Fibroblast of skin of right biceps (primary cell): Measurements from ENCODE around the gene USP27X.

Experiments used
- DNase-seq: peaks from one replicate; pipeline ENCODE4 v3.0.0-alpha.2; 2013

Gene USP27X

DNA sequence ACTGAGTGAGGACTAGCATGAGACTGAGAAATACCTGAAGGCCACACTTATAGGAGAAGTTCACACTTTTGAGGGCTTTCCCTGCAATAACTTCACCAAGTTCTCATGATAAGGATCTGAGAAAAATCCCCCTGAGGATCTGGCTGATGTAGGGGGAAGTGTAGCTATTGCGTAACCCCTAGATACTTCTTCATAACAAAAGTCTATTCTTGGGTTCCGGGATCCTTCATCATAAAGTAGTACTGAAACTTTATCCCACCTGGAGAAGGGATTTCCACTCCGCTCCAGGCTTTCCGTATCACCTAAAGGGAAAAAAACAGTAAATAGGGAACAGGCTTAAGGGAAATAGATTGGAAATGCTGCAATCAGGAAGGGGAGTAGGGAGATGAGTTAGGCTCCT lies 13.3 kb downstream of the USP27X start:
- no peak for DNase-seq

DNA sequence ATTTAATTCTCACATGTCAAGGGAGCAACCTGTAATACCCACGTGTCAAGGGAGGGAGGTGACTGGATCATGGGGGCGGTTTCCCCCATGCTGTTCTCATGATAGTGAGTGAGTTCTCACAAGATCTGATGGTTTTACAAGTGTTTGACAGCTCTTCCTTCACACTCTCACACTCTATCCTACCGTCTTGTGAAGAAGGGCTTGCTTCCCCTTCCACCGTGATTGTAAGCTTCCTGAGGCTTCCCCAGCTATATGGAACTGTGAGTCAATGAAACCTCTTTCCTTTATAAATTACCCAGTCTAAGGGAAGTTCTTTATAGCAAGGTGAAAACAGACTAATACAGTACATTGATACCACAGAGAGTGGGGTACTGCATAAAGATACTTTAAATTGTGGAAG lies 17.7 kb downstream of the USP27X start:
- DNase-seq, result no peak

DNA sequence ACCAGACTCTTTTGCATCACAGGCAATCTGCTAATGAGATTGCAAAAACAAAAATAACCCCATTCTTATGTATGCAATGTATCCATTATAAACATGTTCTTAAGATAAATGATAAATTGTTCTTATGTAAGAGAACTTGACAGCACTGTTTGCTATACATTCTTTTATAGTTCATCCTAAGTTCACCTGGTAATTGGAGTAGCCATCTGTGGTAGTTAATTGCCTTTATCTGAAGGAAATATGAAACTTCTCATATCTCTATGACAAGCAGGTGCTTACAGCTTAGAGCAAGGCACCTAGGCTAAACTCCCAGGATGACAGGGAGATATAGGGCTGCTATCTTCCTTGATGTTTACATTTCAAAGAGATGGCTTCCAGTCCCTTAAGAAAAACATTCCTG lies 21.8 kb downstream of the USP27X start:
- DNase-seq, result no peak

DNA sequence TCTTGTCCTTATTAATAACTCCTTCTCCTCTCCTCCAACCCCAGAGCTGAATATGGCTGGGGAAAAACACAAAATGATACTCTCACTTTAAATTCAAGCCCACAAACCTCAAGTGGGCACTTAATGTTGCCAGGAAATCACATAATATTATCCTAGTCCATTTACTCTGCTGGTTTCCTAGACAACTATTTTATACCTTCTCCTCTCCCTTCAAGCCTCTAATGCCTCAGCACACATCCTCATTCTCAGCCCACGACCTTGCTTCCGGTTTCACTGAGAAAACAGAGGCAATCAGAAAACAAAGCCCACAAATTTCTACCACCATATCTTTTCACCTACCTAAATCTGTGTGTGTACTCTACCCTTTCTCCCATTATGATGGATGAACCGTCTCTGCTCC lies 31.1 kb downstream of the USP27X start:
- no peak for DNase-seq

DNA sequence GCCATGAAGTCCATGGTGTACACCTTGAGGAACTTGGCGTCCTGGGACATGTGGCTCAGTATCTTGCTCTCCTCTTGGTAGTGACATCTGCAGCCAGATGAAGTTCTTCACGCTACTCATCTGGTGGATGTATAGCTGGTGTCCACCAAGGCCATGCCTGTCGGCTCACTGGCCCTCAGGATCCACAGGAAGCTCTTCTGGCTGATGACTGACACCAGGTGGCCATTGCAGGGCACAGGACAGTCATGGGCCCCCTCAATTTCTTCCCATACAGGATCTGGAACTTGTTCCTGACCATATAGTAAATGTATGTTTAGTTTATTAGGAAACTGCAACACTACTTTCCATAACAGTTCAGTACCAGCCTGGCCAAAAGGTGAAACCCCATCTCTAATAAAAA lies 32.8 kb downstream of the USP27X start:
- no peak for DNase-seq

DNA sequence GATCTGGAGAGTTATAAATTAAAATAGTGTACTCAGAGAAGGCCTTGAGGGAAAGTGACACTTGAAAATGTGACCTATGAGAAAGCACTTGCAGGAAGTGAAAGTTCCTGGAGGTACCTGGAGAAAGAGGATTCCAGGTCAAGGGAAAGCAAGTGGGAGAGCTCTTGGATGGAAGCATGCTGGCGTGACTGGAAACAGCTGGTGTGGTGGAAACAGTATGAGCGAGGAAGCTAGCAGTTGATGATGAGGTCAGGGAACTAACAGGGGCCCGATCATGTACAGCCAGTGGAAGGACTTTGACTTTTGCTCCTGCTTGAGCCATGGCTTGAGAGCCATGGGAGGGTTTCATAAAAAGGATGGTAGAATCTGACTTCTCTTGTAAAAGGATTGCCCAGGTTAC lies 33.6 kb downstream of the USP27X start:
- no peak for DNase-seq

DNA sequence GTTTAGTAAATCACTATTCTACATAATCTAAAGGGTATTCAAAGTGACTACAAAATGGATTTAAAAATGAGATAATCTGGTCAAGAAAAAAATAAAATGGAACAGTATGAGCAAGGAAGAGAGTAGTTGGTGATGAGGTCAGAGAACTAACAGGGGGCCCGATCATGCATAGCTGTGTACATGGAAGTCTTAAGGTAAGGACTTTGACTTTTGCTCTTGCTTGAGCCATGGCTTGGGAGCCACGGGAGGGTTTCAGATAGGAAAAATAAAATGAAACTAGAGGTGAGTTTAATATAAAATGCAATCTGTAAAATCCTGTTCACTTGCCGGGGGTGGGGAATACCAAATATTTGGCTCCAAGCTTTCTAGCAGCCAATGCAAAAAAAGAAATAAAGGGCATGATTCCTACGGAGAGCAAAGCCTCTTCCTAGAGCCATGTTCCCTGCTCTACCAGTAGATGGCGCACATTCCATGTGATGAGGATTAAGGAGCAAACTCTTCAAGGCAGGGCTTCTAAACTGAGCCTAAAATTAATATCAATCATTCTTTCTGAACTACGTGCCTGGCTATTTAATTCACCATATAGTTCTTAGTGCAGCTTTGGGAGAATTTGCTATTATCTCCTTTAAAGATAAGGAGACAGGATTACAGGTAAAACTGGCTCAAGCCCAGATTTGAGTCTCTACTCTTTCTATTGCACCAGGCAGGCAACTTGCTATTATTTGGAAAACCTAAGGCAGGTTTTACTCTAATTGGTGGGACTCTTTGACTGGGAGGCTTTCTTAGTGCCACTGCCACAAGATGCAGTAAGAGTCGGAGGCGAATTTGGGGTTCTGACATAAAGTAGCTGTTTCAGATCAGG lies 36.3 kb downstream of the USP27X start:
- peak; percentile 37 for DNase-seq

DNA sequence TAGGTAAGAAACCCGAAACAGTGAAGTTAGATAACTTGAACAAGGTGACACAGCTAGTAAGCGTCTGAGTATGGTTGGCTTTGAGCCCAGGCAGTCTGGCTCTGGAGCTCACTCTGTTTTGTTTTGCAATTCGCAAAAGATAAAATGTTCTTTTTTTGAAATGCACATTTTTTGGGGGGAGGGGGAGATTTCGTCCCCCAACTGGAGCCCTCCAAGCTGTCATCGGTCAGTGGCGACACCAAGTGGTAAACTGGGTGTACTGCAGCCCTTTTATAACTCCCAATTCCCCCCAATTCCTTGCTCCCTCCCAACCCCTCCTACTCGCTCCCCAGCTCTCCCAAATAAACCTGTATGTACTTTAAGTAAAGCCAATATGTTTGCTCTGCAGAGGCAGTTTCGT lies 40.3 kb downstream of the USP27X start:
- DNase-seq, result peak; percentile 58

DNA sequence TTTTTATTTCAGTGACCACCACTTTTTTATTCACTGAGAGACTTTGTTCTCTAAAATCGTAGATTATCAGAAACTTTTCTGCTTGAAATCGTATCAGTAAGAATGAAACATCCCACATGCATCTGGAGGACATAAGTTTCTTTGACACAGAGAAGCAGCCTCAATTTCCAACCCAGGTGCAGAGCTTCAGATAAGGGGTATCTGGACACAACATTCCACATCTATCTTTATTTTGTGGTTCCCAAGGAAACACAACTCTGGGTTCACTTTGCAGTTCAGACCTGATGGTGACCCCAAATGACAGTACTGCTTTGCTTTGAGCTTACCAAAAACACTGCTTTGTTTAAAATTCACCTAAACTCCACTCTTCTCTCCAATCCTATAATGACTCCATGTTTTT lies 41.8 kb downstream of the USP27X start:
- DNase-seq, result no peak

DNA sequence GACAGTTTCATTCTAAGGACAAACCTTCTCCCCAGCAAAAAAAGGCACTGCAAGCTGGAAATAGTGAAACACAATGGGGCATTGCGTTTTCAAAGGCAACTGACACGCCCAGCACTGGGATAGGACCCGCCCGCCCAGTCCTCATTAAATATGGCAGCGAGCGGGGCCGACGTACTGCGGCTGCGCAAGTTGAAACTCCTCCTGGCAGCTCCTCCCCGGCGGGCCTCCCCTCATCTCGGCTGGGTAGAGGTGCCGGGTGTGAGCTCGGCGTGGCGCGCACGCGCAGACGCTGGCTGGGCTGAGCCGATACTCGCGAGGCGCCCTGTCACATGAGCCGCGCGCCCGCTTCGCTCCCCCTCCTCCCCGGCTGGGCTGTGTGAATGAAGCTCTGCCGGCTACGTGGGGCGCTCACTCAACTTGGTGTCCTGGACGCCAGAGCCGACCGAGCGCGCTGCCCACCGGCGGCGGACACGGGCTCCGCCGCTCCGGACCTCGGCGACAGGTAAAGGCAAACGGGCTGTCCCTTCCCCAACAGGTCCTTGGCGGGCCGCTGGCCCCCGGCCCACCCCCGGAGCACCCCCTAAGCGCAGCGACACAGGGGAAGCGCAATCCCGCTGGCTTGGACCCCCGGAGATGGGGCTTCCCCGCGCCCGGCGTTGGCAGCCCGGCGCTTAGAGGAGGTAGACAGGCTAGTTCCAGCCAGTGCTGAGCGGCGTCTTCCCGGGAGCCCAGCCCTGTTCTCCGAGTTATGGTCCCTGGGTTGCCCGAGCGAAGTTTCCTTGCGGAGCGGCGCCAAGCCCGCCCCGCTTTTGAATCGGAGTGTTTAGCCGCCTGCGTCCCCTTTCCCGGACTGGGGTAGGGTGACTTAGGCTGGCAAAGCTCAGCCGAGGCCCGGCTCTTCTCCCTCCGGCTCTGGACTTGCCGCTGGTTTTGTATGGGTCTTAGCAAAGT lies 43.3 kb downstream of the USP27X start, which contains the start of gene CLCN5:
Gene CLCN5 (plus strand): TSS at position 306 of the 951 bp plus-strand sequence. CDS start 2,703 bp downstream, outside the sequence.
- DNase-seq, result peak; percentile 94

DNA sequence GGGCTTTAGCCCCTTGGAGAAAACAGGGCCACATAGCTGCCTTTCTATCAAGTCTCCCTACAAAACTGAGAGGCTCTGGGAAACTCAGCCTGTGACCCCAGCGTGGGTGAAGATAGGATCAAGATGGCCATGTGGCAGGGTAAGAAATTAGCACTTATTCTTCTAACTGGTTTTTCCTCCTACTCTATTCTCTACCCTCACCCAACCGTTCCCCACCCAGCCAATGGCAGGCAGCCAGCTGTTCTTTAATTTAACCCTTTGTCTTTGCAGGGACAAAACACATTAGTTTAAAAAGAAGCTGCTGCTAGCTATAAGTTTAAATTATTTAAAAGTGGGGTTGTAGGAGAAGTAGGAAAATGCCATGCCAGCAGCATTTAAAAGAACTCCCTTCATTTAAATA lies 45.9 kb downstream of the USP27X start:
- no peak for DNase-seq

DNA sequence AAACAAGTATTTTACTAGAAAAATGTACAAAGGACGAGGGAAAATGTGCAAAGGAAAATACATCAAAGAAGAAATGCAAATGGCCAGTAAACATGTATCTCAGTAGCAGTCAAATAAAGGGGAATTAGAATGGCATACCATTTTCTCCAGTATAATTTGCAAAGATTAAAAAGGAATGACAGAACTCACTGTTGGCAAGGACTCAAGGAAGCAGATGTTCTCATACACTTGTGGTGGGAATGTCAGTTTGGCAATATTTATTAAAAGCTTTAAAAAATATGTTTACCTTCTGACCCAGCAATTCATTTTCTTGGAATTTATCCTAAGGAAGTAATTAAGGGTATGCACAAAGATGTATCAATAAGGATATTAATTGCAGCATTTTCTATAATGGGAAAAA lies 50.8 kb downstream of the USP27X start:
- DNase-seq, result peak; percentile 20
